Measurements from ENCODE around the gene TBCD. TPM values are rescaled to one million over a fixed set of nuclear protein-coding genes. Genes with fewer than 3 reads are reported as not detected.

The TBCD gene
- total and polyA plus RNA-seq, 9 of the 15 experiments (the other 6 are each of a cell fraction or from before 2014, with no cell fraction given) = 8.9 to 98.5 (median 28.0) TPM

GRCh38 chr17:82943751-82944150 lies 191.9 kb downstream of the TBCD start (continued):
- TF ChIP-seq EWSR1 (IDR thresholded peaks at IDR 0.05; ENCODE audit: borderline replicate concordance, low read depth, partially characterized antibody) (no peak), ZFP36 (IDR thresholded peaks at IDR 0.05; ENCODE audit: low read depth, low read length, partially characterized antibody) (no peak), L3MBTL2 (IDR thresholded peaks at IDR 0.05) (no peak), NFATC3 (IDR thresholded peaks at IDR 0.05) (no peak)

- Histone ChIP-seq H3K9me1 (ENCODE audit: control insufficient read depth, insufficient read depth, low read length) (peaks cover 3% of the 10 kb centered on the region), H3K4me2 (ENCODE audit: insufficient read depth, low read length) (no peak overlapping the region), H3K27ac (ENCODE audit: extremely low read depth, low read depth, low read length) (no peak overlapping the region), H3K4me1 (replicated peaks in 1 of 2; ENCODE audit: control insufficient read depth in 2 of 2, insufficient read depth in 2 of 2, low read length in 2 of 2) (peaks cover 0 to 4% of the 10 kb centered on the region in 2 experiments; a peak in 1 of 5 replicates), H3K9me3 (replicated peaks; ENCODE audit: control insufficient read depth, insufficient read depth, low read depth, low read length) (peaks cover 20% of the 10 kb centered on the region), H3K4me3 (no peak overlapping the region), H2AFZ (ENCODE audit: low read depth, low read length) (no peak overlapping the region), H3K36me3 (ENCODE audit: control insufficient read depth, insufficient read depth, low read length) (peaks cover 47% of the 10 kb centered on the region), H3K79me2 (ENCODE audit: control insufficient read depth, insufficient read depth, low read length) (no peaks in the 10 kb centered on the region), H3K27me3 (ENCODE audit: control insufficient read depth in 2 of 2, insufficient read depth in 2 of 2, low read length in 2 of 2) (no peaks in the 10 kb centered on the region), H4K20me1 (replicated peaks; ENCODE audit: control insufficient read depth, insufficient read depth, low read length) (no peaks in the 10 kb centered on the region), H3K9ac (ENCODE audit: insufficient read depth in 1 of 2, low read depth in 2 of 2, low read length in 2 of 2) (no peak overlapping the region)
- FAIRE-seq = no peak
- intact Hi-C loops (cut with micrococcal nuclease) = no loop called here
- no TSS peak for BruUV-seq (replicated peaks)
- no peak for ATAC-seq
- POLR2A ChIA-PET = no interaction called here
- in situ Hi-C loops (cut with MboI) = no loop called here
- DNase-seq (ENCODE audit: extremely low read depth in 1 of 4, low spot score in 3 of 4) = no peak
- CTCF ChIA-PET (ENCODE audit: low intra/inter-chr PET ratio) = no interaction called here
- TF ChIP-seq CBX5 (IDR thresholded peaks at IDR 0.05; ENCODE audit: borderline replicate concordance, low read depth) (peak; percentile 73), TRIM28 (IDR thresholded peaks at IDR 0.05) (peak; percentile 80; the same call in 1 of the 2 replicates), ATF6 (CRISPR knock-in tag; IDR thresholded peaks at IDR 0.05) (no peak), CBX3 (IDR thresholded peaks at IDR 0.05; ENCODE audit: borderline replicate concordance in 1 of 2, low read length in 2 of 2) (peak in 1 of 2 experiments; percentile 94; a peak in 2 of 3 replicates), RBM25 (IDR thresholded peaks at IDR 0.05; ENCODE audit: low read depth, low read length, severe bottlenecking) (peak; percentile 53), ZNF280A (IDR thresholded peaks at IDR 0.05; ENCODE audit: low read depth, partially characterized antibody) (peak; percentile 36), ZFP30 (CRISPR knock-in tag; IDR thresholded peaks at IDR 0.05; ENCODE audit: borderline replicate concordance) (peak; percentile 81; the same call in 1 of the 2 replicates), FOXA3 (CRISPR knock-in tag; conservative IDR thresholded peaks at IDR 0.05 in 1 of 2, IDR thresholded peaks at IDR 0.05 in 1 of 2) (no peak), TRIM24 (IDR thresholded peaks at IDR 0.05) (peak in 1 of 2 experiments; percentile 25; a peak in 1 of 4 replicates)
These were observed 193.1 kb downstream of the TBCD start for GRCh38 chr17:82944990-82945389.
